Measurements from ENCODE around the gene FYN.

DNA sequence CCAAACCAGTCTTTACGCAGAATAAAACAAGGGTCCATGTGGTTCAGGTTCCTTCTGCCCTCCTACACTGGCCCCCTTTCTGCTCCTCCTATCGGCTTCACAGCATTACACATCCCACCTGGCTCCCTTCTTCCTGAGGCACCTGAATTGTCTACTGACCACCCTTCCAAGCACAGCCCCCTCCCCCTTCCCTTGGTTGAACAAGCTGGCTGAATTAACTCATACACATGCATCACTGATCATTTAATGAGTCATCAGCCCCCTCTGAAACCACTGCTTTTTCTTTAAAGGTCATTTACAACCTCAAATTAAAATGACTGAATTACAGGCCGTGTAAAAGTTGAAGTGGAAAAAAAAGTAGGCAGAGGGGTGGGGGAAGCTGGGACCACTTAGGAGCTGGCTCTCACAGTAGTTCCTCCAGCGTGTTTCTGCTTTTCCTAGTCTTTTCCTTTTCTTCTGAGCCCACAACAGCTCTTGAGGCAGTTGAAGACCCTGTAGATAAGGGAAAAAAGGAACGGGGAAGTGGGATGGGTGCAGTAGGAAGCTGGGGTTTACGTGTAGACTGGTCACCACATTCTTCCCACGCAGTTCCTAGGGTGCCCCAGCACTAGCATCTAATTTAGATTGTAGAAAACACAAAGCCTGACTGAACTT is 67.6 kb downstream of the FYN start:
- TF ChIP-seq, protein P1, sequence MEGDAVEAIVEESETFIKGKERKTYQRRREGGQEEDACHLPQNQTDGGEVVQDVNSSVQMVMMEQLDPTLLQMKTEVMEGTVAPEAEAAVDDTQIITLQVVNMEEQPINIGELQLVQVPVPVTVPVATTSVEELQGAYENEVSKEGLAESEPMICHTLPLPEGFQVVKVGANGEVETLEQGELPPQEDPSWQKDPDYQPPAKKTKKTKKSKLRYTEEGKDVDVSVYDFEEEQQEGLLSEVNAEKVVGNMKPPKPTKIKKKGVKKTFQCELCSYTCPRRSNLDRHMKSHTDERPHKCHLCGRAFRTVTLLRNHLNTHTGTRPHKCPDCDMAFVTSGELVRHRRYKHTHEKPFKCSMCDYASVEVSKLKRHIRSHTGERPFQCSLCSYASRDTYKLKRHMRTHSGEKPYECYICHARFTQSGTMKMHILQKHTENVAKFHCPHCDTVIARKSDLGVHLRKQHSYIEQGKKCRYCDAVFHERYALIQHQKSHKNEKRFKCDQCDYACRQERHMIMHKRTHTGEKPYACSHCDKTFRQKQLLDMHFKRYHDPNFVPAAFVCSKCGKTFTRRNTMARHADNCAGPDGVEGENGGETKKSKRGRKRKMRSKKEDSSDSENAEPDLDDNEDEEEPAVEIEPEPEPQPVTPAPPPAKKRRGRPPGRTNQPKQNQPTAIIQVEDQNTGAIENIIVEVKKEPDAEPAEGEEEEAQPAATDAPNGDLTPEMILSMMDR (IDR thresholded peaks at IDR 0.05) = no peak
- TF ChIP-seq POLR2A (IDR thresholded peaks at IDR 0.05) = no peak

Data from tibial nerve (tissue), 3 donors.